Small intestine (tissue), 7 donors: Measurements from ENCODE around the gene OR51B5. TPM values are rescaled to one million over a fixed set of nuclear protein-coding genes. Genes with fewer than 3 reads are reported as not detected.
"Not testable (repeated sequence)": the region's sequence is repeated elsewhere in the genome, so short reads cannot be mapped to it uniquely, and the experiment has no call there.

Source experiments
- DNase-seq, 2 donors: peaks; one replicate each; pipeline versions ENCODE4 v3.0.0 to v3.0.0-alpha.2; 2013
- FAIRE-seq: peaks from 2 replicates; lab custom pipeline; 2012; peaks lifted over from hg19 to GRCh38; lab: Jason Lieb, UNC
- H3K27ac ChIP-seq, 3 donors: one replicate each; pipeline ENCODE4 v1.5.1; 2013; ENCODE audit warnings: low read length in 2 of 3, mild to moderate bottlenecking in 2 of 3, control low read depth in 1 of 3, inconsistent platforms in 1 of 3, low read depth in 1 of 3, moderate library complexity in 1 of 3
- H3K27me3 ChIP-seq, 3 donors: one replicate each; pipeline ENCODE4 v1.6.1; 2013; ENCODE audit warnings: low read length in 3 of 3, inconsistent platforms in 1 of 3; ENCODE audit not compliant: control insufficient read depth in 3 of 3, insufficient read depth in 3 of 3
- H3K36me3 ChIP-seq, 3 donors: one replicate each; pipeline ENCODE4 v1.6.1; 2013; ENCODE audit warnings: low read length in 3 of 3, inconsistent platforms in 1 of 3, low read depth in 1 of 3, mild to moderate bottlenecking in 1 of 3, moderate library complexity in 1 of 3; ENCODE audit not compliant: control insufficient read depth in 3 of 3, insufficient read depth in 2 of 3
- H3K4me1 ChIP-seq, 3 donors: one replicate each; pipeline ENCODE4 v1.6.1; 2013; ENCODE audit warnings: low read length in 2 of 3, inconsistent platforms in 1 of 3, low read depth in 1 of 3, mild to moderate bottlenecking in 1 of 3, moderate library complexity in 1 of 3; ENCODE audit not compliant: control insufficient read depth in 3 of 3, insufficient read depth in 2 of 3
- H3K4me3 ChIP-seq, 3 donors: one replicate each; pipeline ENCODE4 v1.5.1; 2013; ENCODE audit warnings: low read length in 3 of 3, control low read depth in 1 of 3, inconsistent platforms in 1 of 3, low read depth in 1 of 3, mild to moderate bottlenecking in 1 of 3, moderate library complexity in 1 of 3
- H3K9me3 ChIP-seq, 2 donors: one replicate each; pipeline ENCODE4 v1.6.1; 2013; ENCODE audit warnings: low read depth in 1 of 2, low read length in 1 of 2; ENCODE audit not compliant: control insufficient read depth in 2 of 2, insufficient read depth in 1 of 2
- WGBS, 3 donors: extraction: QIAGEN DNeasy Blood & Tissue Kit; methylation state at CpG; one replicate each; pipeline ENCODE4 v1.1.7; 2013; 5-methylcytosine and 5-hydroxymethylcytosine counted together
- polyA plus RNA-seq, 4 donors: library from polyadenylated mRNA; stranded (reverse) in 3 of 4; unstranded in 1 of 4; fragments of 200-250 nt in 3 of 4; fragments of 120-200 nt in 1 of 4; gene quantifications; one replicate each; pipeline versions ENCODE4 v1.2.1 to v1.2.3, GENCODE V29; 2013
- donor health status: healthy with polysubstance abuse.
- donor health status: control.
- donor health status: control.
- donor health status: Bipolar disorder and iron deficiency.
- donor health status: healthy.

OR51B5 gene
- polyA plus RNA-seq, 4 donors, result 0.15 TPM; not detected in 3

GRCh38 chr11:5349550-5349949 is 6.2 kb upstream of the OR51B5 start:
- H3K4me1 ChIP-seq, result no peaks in the 10 kb centered on the region
- no peaks in the 10 kb centered on the region for H3K36me3 ChIP-seq
- 20 to 43% (median 42%) methylated on average over 1 of the region's 1 CpG for WGBS, 3 donors
- no peak for DNase-seq
- H3K27ac ChIP-seq, result no peak overlapping the region
- H3K27me3 ChIP-seq, result no peaks in the 10 kb centered on the region
- H3K4me3 ChIP-seq, result no peak overlapping the region
- no peak for FAIRE-seq
- H3K9me3 ChIP-seq, result no peaks in the 10 kb centered on the region

GRCh38 chr11:5348551-5349194 is 5.3 kb upstream of the OR51B5 start:
- Histone ChIP-seq H3K4me3 (no peak overlapping the region), H3K9me3 (no peaks in the 10 kb centered on the region), H3K27ac (no peak overlapping the region), H3K27me3 (no peaks in the 10 kb centered on the region), H3K4me1 (no peaks in the 10 kb centered on the region), H3K36me3 (no peaks in the 10 kb centered on the region)
- no peak for FAIRE-seq
- WGBS, 3 donors, result 15 to 41% (median 30%) methylated on average over 3 of the region's 3 CpGs
- DNase-seq, result no peak

- WGBS, 3 donors, result 46 to 62% (median 51%) methylated on average over 3 of the region's 3 CpGs
- Histone ChIP-seq H3K36me3 (no peaks in the 10 kb centered on the region), H3K4me1 (no peaks in the 10 kb centered on the region), H3K4me3 (no peak overlapping the region), H3K9me3 (no peaks in the 10 kb centered on the region), H3K27me3 (no peaks in the 10 kb centered on the region), H3K27ac (no peak overlapping the region)
- no peak for FAIRE-seq
- no peak for DNase-seq
These were observed 2.5 kb upstream of the OR51B5 start for GRCh38 chr11:5345831-5346230.

GRCh38 chr11:5339771-5340322 is 3.5 kb downstream of the OR51B5 start:
- 81 to 93% (median 89%) methylated on average over 1 of the region's 1 CpG for WGBS, 3 donors
- no peak overlapping the region for H3K4me3 ChIP-seq
- DNase-seq (no peak), FAIRE-seq (no peak)
- H3K9me3 ChIP-seq, result no peaks in the 10 kb centered on the region
- H3K36me3 ChIP-seq, result no peaks in the 10 kb centered on the region
- H3K27ac ChIP-seq, result no peak overlapping the region
- H3K27me3 ChIP-seq, result no peaks in the 10 kb centered on the region
- no peaks in the 10 kb centered on the region for H3K4me1 ChIP-seq

- WGBS, 3 donors, result 76 to 89% (median 79%) methylated on average over 1 of the region's 1 CpG
- H3K9me3 ChIP-seq, H3K27ac ChIP-seq, FAIRE-seq, H3K36me3 ChIP-seq, DNase-seq, H3K4me3 ChIP-seq, H3K27me3 ChIP-seq, H3K4me1 ChIP-seq: not testable (repeated sequence)
These were observed 6.1 kb downstream of the OR51B5 start for GRCh38 chr11:5337253-5337652.

GRCh38 chr11:5336331-5336730 is 7.0 kb downstream of the OR51B5 start:
- Histone ChIP-seq H3K4me3 (no peak overlapping the region), H3K36me3 (no peaks in the 10 kb centered on the region), H3K9me3 (no peaks in the 10 kb centered on the region), H3K4me1 (no peaks in the 10 kb centered on the region), H3K27me3 (no peaks in the 10 kb centered on the region), H3K27ac (no peak overlapping the region)
- FAIRE-seq, result no peak
- DNase-seq, result no peak

GRCh38 chr11:5335170-5335569 is 8.2 kb downstream of the OR51B5 start:
- Histone ChIP-seq H3K4me3 (no peak overlapping the region), H3K4me1 (no peaks in the 10 kb centered on the region), H3K27ac (no peak overlapping the region), H3K36me3 (no peaks in the 10 kb centered on the region), H3K27me3 (no peaks in the 10 kb centered on the region), H3K9me3 (no peaks in the 10 kb centered on the region)
- DNase-seq (no peak), FAIRE-seq (no peak)
- WGBS, 3 donors, result 29 to 35% (median 33%) methylated on average over 1 of the region's 1 CpG

- H3K4me1 ChIP-seq, result no peaks in the 10 kb centered on the region
- no peak for FAIRE-seq
- no peaks in the 10 kb centered on the region for H3K9me3 ChIP-seq
- DNase-seq, result no peak
- no peak within 1 kb of the TSS for H3K4me3 ChIP-seq
- WGBS, 3 donors, result 69 to 74% (median 71%) methylated on average over 3 of the region's 3 CpGs
- no peak within 1 kb of the TSS for H3K27ac ChIP-seq
- no peaks in the 10 kb centered on the region for H3K27me3 ChIP-seq
- no peaks in the 10 kb centered on the region for H3K36me3 ChIP-seq
These were observed 19.1 kb downstream of the OR51B5 start, which contains the start of gene OR51B2 for GRCh38 chr11:5324197-5324596. Gene OR51B2, minus strand, starts transcription at chr11:5324297. Its CDS starts 0 bp downstream, at chr11:5324297.

GRCh38 chr11:5317292-5317691 is 26.0 kb downstream of the OR51B5 start:
- FAIRE-seq (no peak), DNase-seq (no peak)
- no peak overlapping the region for H3K27ac ChIP-seq
- no peaks in the 10 kb centered on the region for H3K27me3 ChIP-seq
- no peak overlapping the region for H3K4me3 ChIP-seq
- H3K4me1 ChIP-seq, result no peaks in the 10 kb centered on the region
- WGBS, 3 donors, result 52 to 72% (median 69%) methylated on average over 5 of the region's 5 CpGs
- H3K9me3 ChIP-seq, result peaks cover 0 to 3% of the 10 kb centered on the region in 2 donors
- no peaks in the 10 kb centered on the region for H3K36me3 ChIP-seq
